Fibroblast of pulmonary artery (primary cell): ENCODE measurements around the gene PCF11.

Experiments
- DNase-seq: peaks from one replicate; pipeline ENCODE4 v3.0.0-alpha.2; 2010; ENCODE audit warnings: low read depth
- H3K4me3 ChIP-seq: replicated peaks from 2 replicates; pipeline ENCODE4 v1.5.1; 2011; ENCODE audit warnings: low read depth, mild to moderate bottlenecking, control low read depth, low read length, moderate library complexity
- TF ChIP-seq, protein P1 (sequence below): IDR thresholded peaks from 2 replicates; pipeline ENCODE4 v1.5.1; 2011; ENCODE audit warnings: mild to moderate bottlenecking, control low read depth, low read length, inconsistent platforms; ENCODE audit errors: missing control alignments

PCF11 gene

DNA sequence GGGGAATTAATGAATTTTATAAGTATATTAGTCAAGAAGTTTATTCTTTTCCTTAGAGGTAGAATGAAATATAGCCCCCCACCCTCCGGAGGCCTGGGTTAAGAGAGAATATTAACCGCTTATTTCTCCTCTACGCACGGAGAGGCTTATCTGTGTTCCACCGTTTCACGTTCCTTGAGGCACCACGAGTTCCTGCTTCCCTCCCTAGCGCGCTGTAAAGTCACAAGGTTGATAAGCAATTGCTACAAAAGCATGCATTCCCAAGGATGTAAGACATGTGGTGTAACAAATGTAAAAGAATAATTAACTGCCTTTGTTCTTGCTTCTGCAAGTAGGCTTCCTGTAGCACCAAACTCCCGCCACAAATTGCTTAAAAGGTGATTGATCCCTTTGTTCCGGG, 35.1 kb downstream of the PCF11 start:
- no peak for DNase-seq
- peak overlapping the region; percentile 71 for H3K4me3 ChIP-seq
- TF ChIP-seq, protein P1, sequence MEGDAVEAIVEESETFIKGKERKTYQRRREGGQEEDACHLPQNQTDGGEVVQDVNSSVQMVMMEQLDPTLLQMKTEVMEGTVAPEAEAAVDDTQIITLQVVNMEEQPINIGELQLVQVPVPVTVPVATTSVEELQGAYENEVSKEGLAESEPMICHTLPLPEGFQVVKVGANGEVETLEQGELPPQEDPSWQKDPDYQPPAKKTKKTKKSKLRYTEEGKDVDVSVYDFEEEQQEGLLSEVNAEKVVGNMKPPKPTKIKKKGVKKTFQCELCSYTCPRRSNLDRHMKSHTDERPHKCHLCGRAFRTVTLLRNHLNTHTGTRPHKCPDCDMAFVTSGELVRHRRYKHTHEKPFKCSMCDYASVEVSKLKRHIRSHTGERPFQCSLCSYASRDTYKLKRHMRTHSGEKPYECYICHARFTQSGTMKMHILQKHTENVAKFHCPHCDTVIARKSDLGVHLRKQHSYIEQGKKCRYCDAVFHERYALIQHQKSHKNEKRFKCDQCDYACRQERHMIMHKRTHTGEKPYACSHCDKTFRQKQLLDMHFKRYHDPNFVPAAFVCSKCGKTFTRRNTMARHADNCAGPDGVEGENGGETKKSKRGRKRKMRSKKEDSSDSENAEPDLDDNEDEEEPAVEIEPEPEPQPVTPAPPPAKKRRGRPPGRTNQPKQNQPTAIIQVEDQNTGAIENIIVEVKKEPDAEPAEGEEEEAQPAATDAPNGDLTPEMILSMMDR: no peak

DNA sequence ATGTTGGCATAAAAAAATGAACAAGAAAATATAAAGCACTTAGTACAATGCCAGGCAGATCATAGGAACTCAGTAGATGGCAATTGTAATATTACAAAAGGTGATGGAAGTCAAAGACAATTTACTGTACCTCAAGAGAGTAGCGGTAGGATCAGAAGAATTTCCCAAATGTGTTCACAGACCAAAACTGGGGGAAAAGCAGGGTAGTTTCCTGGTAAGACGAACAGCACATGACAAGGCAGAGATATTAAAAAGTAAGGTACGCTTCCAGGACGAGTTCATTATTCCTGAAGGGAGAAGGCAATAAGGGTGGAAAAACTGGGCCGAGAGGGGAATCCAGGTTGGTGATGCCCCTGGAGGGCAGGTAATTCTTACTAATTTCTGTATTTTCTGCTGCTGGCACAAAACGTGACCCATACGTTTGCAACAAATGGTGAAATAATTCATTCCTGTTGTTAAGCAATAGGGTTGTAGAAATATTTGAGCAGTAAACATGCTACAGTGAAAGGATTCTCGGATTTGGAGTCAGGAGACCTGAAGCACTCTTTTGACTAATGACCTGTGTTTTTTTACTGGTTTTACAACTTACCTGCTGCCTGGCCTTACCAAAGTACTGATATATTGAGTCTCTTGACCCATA, 35.8 kb downstream of the PCF11 start:
- DNase-seq: peak; percentile 41
- H3K4me3 ChIP-seq: peak overlapping the region; percentile 71
- TF ChIP-seq, protein P1: no peak

DNA sequence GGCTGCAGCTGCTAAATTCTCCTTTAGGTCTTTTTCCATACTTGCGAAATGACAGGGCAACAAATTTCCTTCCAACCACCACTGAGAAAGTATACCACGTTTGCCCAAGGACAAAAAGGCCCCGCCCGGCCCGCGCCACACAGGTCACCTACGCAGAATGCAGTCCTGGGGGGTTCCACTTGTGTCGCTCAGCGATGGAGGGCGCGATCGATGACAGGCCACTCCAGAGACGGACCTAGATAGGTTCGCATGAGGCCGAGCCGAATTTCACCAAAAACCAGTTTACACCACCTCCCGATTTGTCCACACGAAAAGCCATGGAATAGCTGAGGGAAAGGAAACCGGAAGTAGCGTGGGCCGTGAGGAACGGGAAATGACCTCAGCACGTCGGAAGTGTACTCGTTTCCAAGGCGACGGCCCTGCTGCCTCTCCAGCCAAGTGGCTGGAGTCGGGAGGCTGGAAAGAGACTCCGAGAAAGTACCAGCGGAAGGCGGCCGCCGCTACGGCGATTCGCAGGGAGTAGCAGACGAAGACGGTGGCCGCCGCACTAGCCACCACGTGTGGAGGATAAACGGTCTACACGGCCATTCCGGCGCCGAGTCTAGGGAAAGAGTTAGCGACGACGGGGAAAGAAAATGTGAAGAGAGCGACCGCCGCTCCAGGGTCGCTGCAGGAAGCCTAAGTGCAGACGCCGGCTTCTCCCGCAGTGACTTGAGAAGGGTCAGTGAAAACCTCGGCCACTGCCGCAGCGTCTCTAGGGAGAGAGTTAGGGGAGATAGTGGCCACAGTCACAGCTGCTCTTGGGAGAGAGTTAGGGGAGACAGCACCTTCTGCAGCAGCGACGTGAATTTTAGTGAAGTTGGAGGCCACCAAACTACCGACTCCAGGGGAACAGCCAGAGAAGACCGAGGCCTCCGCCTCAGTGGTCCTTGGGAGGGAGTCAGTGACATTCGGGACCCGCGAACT, 36.7 kb downstream of the PCF11 start, which contains the start of gene ANKRD42:
ANKRD42 (plus strand) TSS at position 398 of the 966 bp plus-strand sequence. CDS start 959 bp downstream, outside the sequence.
- TF ChIP-seq, protein P1: no peak
- DNase-seq: peak; percentile 97
- peak within 1 kb of the TSS; percentile 71 for H3K4me3 ChIP-seq

DNA sequence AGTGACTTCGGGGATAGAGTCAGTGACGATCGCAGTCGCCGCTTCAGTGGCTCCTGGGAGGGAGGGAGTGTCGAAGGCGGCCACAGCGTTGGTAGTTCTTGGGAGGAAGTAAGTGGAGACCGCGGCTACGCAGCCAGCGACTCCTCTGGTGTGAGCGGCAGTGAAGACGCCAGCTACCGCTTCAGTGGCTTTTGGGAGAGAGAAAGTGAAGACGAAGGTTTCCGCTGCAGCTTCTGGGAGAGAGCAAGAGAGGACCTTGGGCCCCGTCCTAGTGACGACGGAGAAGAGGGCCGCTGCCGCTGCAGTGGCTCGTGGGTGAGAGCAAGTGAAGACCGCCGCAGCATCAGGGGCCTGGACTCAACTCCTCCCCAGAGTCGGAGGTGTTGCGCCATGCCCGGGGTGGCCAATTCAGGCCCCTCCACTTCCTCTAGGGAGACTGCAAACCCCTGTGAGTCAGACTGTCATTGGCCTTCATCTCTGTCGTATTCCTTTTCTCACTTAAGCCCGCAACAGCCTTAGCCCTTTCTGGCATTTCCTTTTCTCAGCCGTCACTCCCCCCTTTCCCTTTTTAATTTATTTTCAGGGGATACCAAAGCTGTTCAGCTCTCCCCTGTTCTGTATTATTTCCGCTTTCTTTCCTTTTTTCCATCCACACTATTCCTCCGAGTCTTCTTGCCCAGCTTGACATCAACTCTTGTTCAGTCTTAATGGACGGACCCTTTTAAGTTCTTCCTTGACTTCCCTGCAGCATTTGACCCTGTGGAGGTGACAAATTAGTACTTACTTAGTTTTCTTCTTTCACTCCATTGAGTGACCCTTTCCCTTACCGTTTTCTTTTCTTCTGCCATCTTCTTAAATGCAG, 37.6 kb downstream of the PCF11 start:
- peak; percentile 84 for DNase-seq
- TF ChIP-seq, protein P1: no peak
- peak overlapping the region; percentile 71 for H3K4me3 ChIP-seq

DNA sequence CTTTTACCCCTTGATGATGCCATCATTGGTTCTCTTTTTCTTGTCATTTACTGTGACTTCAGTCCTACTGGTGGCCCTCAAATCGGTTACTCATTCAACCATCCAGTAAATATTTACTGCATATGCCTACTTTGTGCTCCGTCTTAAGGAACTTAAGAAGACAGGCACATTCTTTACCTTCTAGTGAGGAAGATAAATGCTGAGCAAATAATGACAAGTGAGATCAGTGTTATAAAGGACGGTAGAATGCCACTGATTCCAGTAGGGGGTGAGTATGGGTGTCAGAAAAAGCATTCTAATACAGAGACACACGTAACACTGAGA, 38.2 kb downstream of the PCF11 start:
- peak; percentile 11 for DNase-seq
- TF ChIP-seq, protein P1: no peak
- H3K4me3 ChIP-seq: peak overlapping the region; percentile 71

DNA sequence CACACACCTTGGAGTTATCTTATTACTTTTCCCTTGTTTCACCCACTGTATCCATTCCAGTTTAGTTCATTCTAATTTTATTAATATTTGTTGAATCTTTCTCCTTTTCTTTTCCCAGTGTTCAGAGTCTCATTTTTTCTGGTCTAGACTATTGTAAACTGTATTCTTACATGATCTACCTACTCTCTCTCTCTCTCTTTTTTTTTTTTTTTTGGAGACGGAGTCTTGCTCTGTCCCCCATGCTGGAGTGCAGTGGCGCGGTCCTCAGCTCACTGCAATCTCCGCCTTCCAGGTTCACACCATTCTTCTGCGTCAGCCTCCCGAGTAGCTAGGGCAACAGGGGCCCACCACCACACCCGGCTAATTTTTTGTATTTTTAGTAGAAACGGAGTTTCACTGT, 38.7 kb downstream of the PCF11 start:
- DNase-seq: no peak
- no peak overlapping the region for H3K4me3 ChIP-seq
- TF ChIP-seq, protein P1: no peak
